Testis (tissue), 3 donors: Measurements from ENCODE around the gene WDR33. TPM values are rescaled to one million over a fixed set of nuclear protein-coding genes. Genes with fewer than 3 reads are reported as not detected.
A peak's percentile ranks its signal among the peaks of the same experiment; 100 is the strongest.

ENCODE experiments used
- DNase-seq: peaks from one replicate; pipeline ENCODE4 v3.0.0-alpha.2; 2019
- H3K27ac ChIP-seq, 2 donors: fragments of 200-600 bp; sonication (generic); one replicate each; pipeline ENCODE4 v1.5.1; 2019
- H3K27me3 ChIP-seq: fragments of 200-600 bp; sonication (generic); one replicate; pipeline ENCODE4 v1.5.1; 2019
- H3K36me3 ChIP-seq: fragments of 200-600 bp; sonication (generic); one replicate; pipeline ENCODE4 v1.5.1; 2017; ENCODE audit warnings: low read depth; ENCODE audit errors: missing control alignments
- H3K4me1 ChIP-seq: fragments of 200-600 bp; sonication (generic); one replicate; pipeline ENCODE4 v1.5.1; 2019
- H3K4me3 ChIP-seq, 2 donors: fragments of 200-600 bp; sonication (generic); one replicate each; pipeline ENCODE4 v1.5.1; 2017 to 2019
- H3K9me3 ChIP-seq: fragments of 200-600 bp; sonication (generic); one replicate; pipeline ENCODE4 v1.5.1; 2017
- POLR2A ChIP-seq: fragments of 450-650 bp; IDR thresholded peaks from one replicate; pipeline ENCODE4 v1.6.1; 2017; ENCODE audit warnings: antibody characterized with exemption, mild to moderate bottlenecking, moderate library complexity
- WGBS, 2 donors: methylation state at CpG; one replicate each; pipeline ENCODE4 v1.1.5; 2018; 5-methylcytosine and 5-hydroxymethylcytosine counted together
- intact Hi-C: fragments of 100-400 bp; cut with DNase I; formaldehyde crosslinking; loops from one replicate; pipeline ENCODE4 v1.15.1; 2023; ENCODE audit warnings: low total_unique reads
- polyA plus RNA-seq: library from polyadenylated mRNA; stranded (reverse); fragments of 350-450 nt; fragmentation: Illumina TruSeq; extraction: RNeasy Lipid Tissue Mini Kit (QIAGEN cat#74804); gene quantifications from one replicate; pipeline ENCODE4 v1.2.3, GENCODE V29; 2014; ENCODE audit warnings: low read depth, low replicate concordance; ENCODE audit not compliant: insufficient read depth
- total RNA-seq, 2 donors: library from RNA; depleted of rRNA; stranded (reverse); fragments of >200 nt; gene quantifications; one replicate each; pipeline ENCODE4 v1.2.3, GENCODE V29; 2016
- TF ChIP-seq, protein P1 (sequence below), 3 experiments: fragments of 450-650 bp in 2 of 3; fragments of 200-600 bp in 1 of 3; sonication (generic) in 1 of 3; IDR thresholded peaks; one replicate each; pipeline ENCODE4 v1.5.1; 2016 to 2019; ENCODE audit warnings: antibody characterized with exemption in 3 of 3, mild to moderate bottlenecking in 2 of 3, moderate library complexity in 1 of 3

Gene WDR33
- total and polyA plus RNA-seq, 3 donors from 2014 or later, result 57.4 to 65.8 (median 62.1) TPM

DNA sequence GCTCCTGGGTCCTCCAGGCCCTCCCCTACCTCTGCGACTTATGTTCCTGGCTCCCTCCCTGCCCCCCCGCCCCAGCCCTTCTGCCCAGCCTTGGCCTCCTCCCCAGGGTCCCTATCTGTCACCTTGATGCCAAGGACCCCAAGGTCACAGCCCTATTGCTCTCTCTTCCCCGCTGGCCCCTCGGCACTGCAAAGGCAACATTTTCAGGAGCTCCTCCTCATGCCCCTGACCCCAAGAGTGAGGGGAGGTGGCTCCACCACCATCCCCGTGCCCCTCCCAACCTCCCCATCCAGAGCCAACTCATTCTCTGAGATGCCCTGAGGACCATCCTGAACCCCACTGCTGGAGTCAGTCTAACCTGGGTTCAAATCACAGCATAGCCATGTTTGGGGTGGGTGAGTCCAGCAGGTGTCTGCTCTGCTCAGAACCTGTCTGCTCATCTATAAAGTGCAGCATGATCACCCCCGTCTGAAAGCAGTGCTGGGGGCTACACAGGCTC lies 147.4 kb downstream of the WDR33 start:
- no peak for DNase-seq
- H3K4me3 ChIP-seq, result peak overlapping the region in 1 of 2 donors; percentile 27
- WGBS, 2 donors, result 53 to 78% methylated on average over 3 to 6 of the region's 6 CpGs
- no peak overlapping the region for H3K27ac ChIP-seq
- no peaks in the 10 kb centered on the region for H3K36me3 ChIP-seq
- H3K4me1 ChIP-seq, result peaks cover 28% of the 10 kb centered on the region
- H3K9me3 ChIP-seq, result no peaks in the 10 kb centered on the region
- TF ChIP-seq, protein P1, sequence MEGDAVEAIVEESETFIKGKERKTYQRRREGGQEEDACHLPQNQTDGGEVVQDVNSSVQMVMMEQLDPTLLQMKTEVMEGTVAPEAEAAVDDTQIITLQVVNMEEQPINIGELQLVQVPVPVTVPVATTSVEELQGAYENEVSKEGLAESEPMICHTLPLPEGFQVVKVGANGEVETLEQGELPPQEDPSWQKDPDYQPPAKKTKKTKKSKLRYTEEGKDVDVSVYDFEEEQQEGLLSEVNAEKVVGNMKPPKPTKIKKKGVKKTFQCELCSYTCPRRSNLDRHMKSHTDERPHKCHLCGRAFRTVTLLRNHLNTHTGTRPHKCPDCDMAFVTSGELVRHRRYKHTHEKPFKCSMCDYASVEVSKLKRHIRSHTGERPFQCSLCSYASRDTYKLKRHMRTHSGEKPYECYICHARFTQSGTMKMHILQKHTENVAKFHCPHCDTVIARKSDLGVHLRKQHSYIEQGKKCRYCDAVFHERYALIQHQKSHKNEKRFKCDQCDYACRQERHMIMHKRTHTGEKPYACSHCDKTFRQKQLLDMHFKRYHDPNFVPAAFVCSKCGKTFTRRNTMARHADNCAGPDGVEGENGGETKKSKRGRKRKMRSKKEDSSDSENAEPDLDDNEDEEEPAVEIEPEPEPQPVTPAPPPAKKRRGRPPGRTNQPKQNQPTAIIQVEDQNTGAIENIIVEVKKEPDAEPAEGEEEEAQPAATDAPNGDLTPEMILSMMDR (IDR thresholded peaks at IDR 0.05), result no peak
- TF ChIP-seq POLR2A, result no peak
- intact Hi-C loops, result no loop called here
- H3K27me3 ChIP-seq, result no peaks in the 10 kb centered on the region

DNA sequence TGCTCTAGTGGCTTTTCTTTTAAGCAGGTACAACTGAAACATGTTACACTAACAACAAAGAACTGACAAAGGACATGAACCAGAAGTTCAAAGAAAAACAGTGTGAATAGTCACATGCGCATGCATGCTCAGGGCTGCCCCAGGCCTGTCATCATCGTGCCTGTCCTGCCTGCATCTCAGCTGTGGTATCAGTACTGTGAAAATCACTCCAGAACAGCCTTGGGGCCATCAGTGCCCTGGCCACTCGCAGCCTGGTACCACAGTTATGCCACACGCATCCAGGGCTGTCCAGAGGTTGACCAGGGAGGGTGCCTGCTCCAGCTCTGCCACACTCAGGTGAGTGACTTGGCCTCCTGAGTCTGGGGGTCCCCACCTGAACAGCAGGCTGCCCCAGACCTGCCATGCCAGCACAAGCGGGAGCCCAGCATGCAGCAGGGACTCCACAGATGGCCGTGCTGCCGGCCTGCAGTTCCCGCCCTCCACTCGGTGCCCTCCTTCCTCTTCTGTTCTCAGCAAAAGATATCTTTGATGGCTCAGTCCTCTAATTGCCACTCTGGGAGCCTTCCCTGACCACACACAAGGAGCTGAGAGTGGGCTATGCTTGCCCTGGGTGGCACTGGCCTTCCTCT lies 147.9 kb downstream of the WDR33 start:
- 68 to 72% methylated on average over 8 to 9 of the region's 9 CpGs for WGBS, 2 donors
- no peak for DNase-seq
- no peak overlapping the region for H3K4me3 ChIP-seq
- no peak for TF ChIP-seq POLR2A
- TF ChIP-seq, protein P1 (IDR thresholded peaks at IDR 0.05), result no peak
- intact Hi-C loops, result no loop called here
- no peak overlapping the region for H3K27ac ChIP-seq
- no peaks in the 10 kb centered on the region for H3K27me3 ChIP-seq
- no peaks in the 10 kb centered on the region for H3K36me3 ChIP-seq
- H3K4me1 ChIP-seq, result peaks cover 28% of the 10 kb centered on the region
- no peaks in the 10 kb centered on the region for H3K9me3 ChIP-seq

DNA sequence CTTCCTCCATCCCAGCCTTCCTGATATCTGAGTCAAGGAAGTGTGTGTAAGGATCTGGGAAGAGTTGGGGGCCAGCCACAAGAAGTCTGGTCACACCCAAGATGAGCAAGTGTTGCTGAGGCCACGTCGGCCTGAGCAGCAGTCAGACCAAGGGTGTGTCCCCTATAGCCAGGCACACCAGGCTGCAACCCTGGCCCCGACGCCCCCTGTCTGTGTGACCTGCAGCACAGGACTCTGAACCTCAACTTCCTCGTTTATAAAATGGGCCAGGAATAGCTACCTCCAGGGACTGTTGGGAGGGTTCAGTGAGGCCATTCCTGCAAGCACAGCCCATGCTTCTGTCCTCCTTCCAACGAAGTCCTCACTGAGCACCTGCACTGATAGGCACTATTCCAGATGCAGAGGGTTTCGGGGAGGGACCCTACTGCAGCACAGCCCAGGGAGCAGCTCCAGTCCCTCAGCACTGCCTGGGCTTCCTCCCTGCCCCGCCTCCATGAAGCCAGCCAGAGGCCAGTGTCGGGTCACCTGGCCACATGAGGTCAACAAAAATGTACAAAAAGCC lies 148.9 kb downstream of the WDR33 start:
- no peaks in the 10 kb centered on the region for H3K27me3 ChIP-seq
- intact Hi-C loops, result no loop called here
- no peak overlapping the region for H3K27ac ChIP-seq
- H3K36me3 ChIP-seq, result no peaks in the 10 kb centered on the region
- WGBS, 2 donors, result 25 to 39% methylated on average over 4 to 9 of the region's 9 CpGs
- TF ChIP-seq, protein P1 (IDR thresholded peaks at IDR 0.05), result no peak
- no peak for TF ChIP-seq POLR2A
- H3K9me3 ChIP-seq, result no peaks in the 10 kb centered on the region
- DNase-seq, result no peak
- peaks cover 28% of the 10 kb centered on the region for H3K4me1 ChIP-seq
- H3K4me3 ChIP-seq, result no peak overlapping the region

DNA sequence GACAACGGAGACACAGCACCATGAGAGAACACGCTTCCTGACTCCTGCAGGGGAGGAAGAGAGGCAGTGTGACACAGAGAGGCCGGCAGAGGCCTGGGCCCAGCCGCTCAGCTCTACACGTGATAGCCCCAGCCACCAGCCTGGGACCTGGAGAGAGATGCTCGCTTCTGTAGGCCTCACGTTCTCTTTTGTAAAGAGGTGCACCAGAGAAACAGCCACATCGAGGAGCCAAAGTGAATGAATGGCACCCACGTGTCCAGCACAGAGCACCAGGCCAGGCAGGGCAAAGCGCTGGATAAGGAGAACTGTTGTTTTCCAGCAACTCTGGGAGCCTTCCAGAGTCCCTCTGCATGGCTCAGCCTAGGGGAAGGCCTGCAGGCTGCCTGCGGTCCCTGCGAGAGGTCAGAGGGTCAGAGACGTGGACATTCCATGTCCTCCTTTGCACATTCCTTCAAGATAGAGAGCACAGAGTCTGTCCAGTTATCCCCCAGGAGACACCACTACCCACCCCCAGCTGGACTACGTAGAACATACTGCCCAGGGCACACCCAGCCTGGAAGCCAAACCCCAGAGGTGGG lies 149.8 kb downstream of the WDR33 start:
- Histone ChIP-seq H3K27ac (peak overlapping the region in 1 of 2 donors; percentile 25), H3K4me3 (no peak overlapping the region), H3K9me3 (no peaks in the 10 kb centered on the region), H3K4me1 (peaks cover 28% of the 10 kb centered on the region), H3K27me3 (no peaks in the 10 kb centered on the region), H3K36me3 (no peaks in the 10 kb centered on the region)
- WGBS, 2 donors, result 32 to 45% methylated on average over 6 to 14 of the region's 14 CpGs
- intact Hi-C loops, result no loop called here
- DNase-seq, result peak; percentile 64
- TF ChIP-seq, protein P1 (IDR thresholded peaks at IDR 0.05), result no peak
